ENCODE results near the gene KRTAP4-9. TPM values are rescaled to one million over a fixed set of nuclear protein-coding genes. Genes with fewer than 3 reads are reported as not detected.
"Not testable (repeated sequence)": the region's sequence is repeated elsewhere in the genome, so short reads cannot be mapped to it uniquely, and the experiment has no call there.

KRTAP4-9 gene
- total RNA-seq, 1 experiment from 2014 or later: not detected

- not testable (repeated sequence) for H4K20me1 ChIP-seq (ENCODE audit: insufficient read depth, low read depth, low read length); H3K4me1 ChIP-seq (ENCODE audit: low read length); H3K36me3 ChIP-seq (ENCODE audit: insufficient read depth, low read length); H2AFZ ChIP-seq (ENCODE audit: low read length); H3K9me2 ChIP-seq (replicated peaks; ENCODE audit: insufficient read depth, low read length); H3K4me3 ChIP-seq (ENCODE audit: low read length); H3K27ac ChIP-seq (ENCODE audit: low read length); H3K79me2 ChIP-seq (ENCODE audit: low read length); DNase-seq; H3K9me3 ChIP-seq (ENCODE audit: low read length); H3K4me2 ChIP-seq (ENCODE audit: low read depth, low read length, poor library complexity, severe bottlenecking); H3K27me3 ChIP-seq (ENCODE audit: low read length); H3K9ac ChIP-seq (ENCODE audit: low read length)
These were observed 40.0 kb upstream of the KRTAP4-9 start for GRCh38 chr17:41065016-41065689.

- Histone ChIP-seq H3K4me2 (ENCODE audit: low read depth, low read length, poor library complexity, severe bottlenecking) (no peak within 1 kb of the TSS), H3K79me2 (ENCODE audit: low read length) (no peaks in the 10 kb centered on the region), H4K20me1 (ENCODE audit: insufficient read depth, low read depth, low read length) (no peaks in the 10 kb centered on the region), H2AFZ (ENCODE audit: low read length) (no peak within 1 kb of the TSS), H3K27me3 (ENCODE audit: low read length) (no peaks in the 10 kb centered on the region), H3K9me3 (ENCODE audit: low read length) (no peaks in the 10 kb centered on the region), H3K4me3 (ENCODE audit: low read length) (no peak within 1 kb of the TSS), H3K4me1 (ENCODE audit: low read length) (no peaks in the 10 kb centered on the region), H3K9me2 (replicated peaks; ENCODE audit: insufficient read depth, low read length) (no peaks in the 10 kb centered on the region), H3K27ac (ENCODE audit: low read length) (no peak within 1 kb of the TSS), H3K9ac (ENCODE audit: low read length) (no peak within 1 kb of the TSS), H3K36me3 (ENCODE audit: insufficient read depth, low read length) (no peaks in the 10 kb centered on the region)
- DNase-seq: no peak
These were observed 39.2 kb upstream of the KRTAP4-9 start, which contains the start of gene KRTAP2-4 for GRCh38 chr17:41065829-41066624. KRTAP2-4 (minus strand) TSS chr17:41065879; CDS start chr17:41065845, 34 bp downstream.

- Histone ChIP-seq H3K27ac (ENCODE audit: low read length) (no peak overlapping the region), H3K4me1 (ENCODE audit: low read length) (no peaks in the 10 kb centered on the region), H3K4me2 (ENCODE audit: low read depth, low read length, poor library complexity, severe bottlenecking) (no peak overlapping the region), H3K79me2 (ENCODE audit: low read length) (no peaks in the 10 kb centered on the region), H3K36me3 (ENCODE audit: insufficient read depth, low read length) (no peaks in the 10 kb centered on the region), H4K20me1 (ENCODE audit: insufficient read depth, low read depth, low read length) (no peaks in the 10 kb centered on the region), H2AFZ (ENCODE audit: low read length) (no peak overlapping the region), H3K27me3 (ENCODE audit: low read length) (no peaks in the 10 kb centered on the region), H3K4me3 (ENCODE audit: low read length) (no peak overlapping the region), H3K9ac (ENCODE audit: low read length) (no peak overlapping the region), H3K9me3 (ENCODE audit: low read length) (no peaks in the 10 kb centered on the region), H3K9me2 (replicated peaks; ENCODE audit: insufficient read depth, low read length) (no peaks in the 10 kb centered on the region)
- no peak for DNase-seq
These were observed 37.9 kb upstream of the KRTAP4-9 start for GRCh38 chr17:41067281-41067680.

- Histone ChIP-seq H3K4me2 (ENCODE audit: low read depth, low read length, poor library complexity, severe bottlenecking) (no peak overlapping the region), H3K4me3 (ENCODE audit: low read length) (no peak overlapping the region)
These were observed 36.2 kb upstream of the KRTAP4-9 start for GRCh38 chr17:41069031-41069430.

GRCh38 chr17:41071606-41072360 lies 33.4 kb upstream of the KRTAP4-9 start:
- H3K27me3 ChIP-seq (ENCODE audit: low read length): no peaks in the 10 kb centered on the region
- H3K27ac ChIP-seq (ENCODE audit: low read length): no peak overlapping the region
- no peak overlapping the region for H3K9ac ChIP-seq (ENCODE audit: low read length)
- no peaks in the 10 kb centered on the region for H3K4me1 ChIP-seq (ENCODE audit: low read length)
- H3K9me2 ChIP-seq (replicated peaks; ENCODE audit: insufficient read depth, low read length): no peaks in the 10 kb centered on the region
- H3K36me3 ChIP-seq (ENCODE audit: insufficient read depth, low read length): no peaks in the 10 kb centered on the region
- no peaks in the 10 kb centered on the region for H3K9me3 ChIP-seq (ENCODE audit: low read length)
- H3K4me2 ChIP-seq (ENCODE audit: low read depth, low read length, poor library complexity, severe bottlenecking): no peak overlapping the region
- no peak for DNase-seq
- no peak overlapping the region for H3K4me3 ChIP-seq (ENCODE audit: low read length)
- H4K20me1 ChIP-seq (ENCODE audit: insufficient read depth, low read depth, low read length): no peaks in the 10 kb centered on the region
- no peak overlapping the region for H2AFZ ChIP-seq (ENCODE audit: low read length)
- no peaks in the 10 kb centered on the region for H3K79me2 ChIP-seq (ENCODE audit: low read length)

More at GRCh38 chr17:41069031-41069430, 36.2 kb upstream of the KRTAP4-9 start:
- Histone ChIP-seq H4K20me1 (ENCODE audit: insufficient read depth, low read depth, low read length) (no peaks in the 10 kb centered on the region), H3K36me3 (ENCODE audit: insufficient read depth, low read length) (no peaks in the 10 kb centered on the region), H3K27me3 (ENCODE audit: low read length) (no peaks in the 10 kb centered on the region), H3K79me2 (ENCODE audit: low read length) (no peaks in the 10 kb centered on the region), H3K4me1 (ENCODE audit: low read length) (no peaks in the 10 kb centered on the region), H3K9ac (ENCODE audit: low read length) (no peak overlapping the region), H2AFZ (ENCODE audit: low read length) (no peak overlapping the region), H3K27ac (ENCODE audit: low read length) (no peak overlapping the region), H3K9me3 (ENCODE audit: low read length) (no peaks in the 10 kb centered on the region), H3K9me2 (replicated peaks; ENCODE audit: insufficient read depth, low read length) (no peaks in the 10 kb centered on the region)
- no peak for DNase-seq

GRCh38 chr17:41073676-41074075 lies 31.5 kb upstream of the KRTAP4-9 start:
- Histone ChIP-seq H3K79me2 (ENCODE audit: low read length) (no peaks in the 10 kb centered on the region), H2AFZ (ENCODE audit: low read length) (no peak overlapping the region), H3K9ac (ENCODE audit: low read length) (no peak overlapping the region), H4K20me1 (ENCODE audit: insufficient read depth, low read depth, low read length) (no peaks in the 10 kb centered on the region), H3K36me3 (ENCODE audit: insufficient read depth, low read length) (no peaks in the 10 kb centered on the region), H3K27me3 (ENCODE audit: low read length) (no peaks in the 10 kb centered on the region), H3K9me3 (ENCODE audit: low read length) (no peaks in the 10 kb centered on the region), H3K4me3 (ENCODE audit: low read length) (no peak overlapping the region), H3K4me1 (ENCODE audit: low read length) (no peaks in the 10 kb centered on the region), H3K27ac (ENCODE audit: low read length) (no peak overlapping the region), H3K9me2 (replicated peaks; ENCODE audit: insufficient read depth, low read length) (no peaks in the 10 kb centered on the region), H3K4me2 (ENCODE audit: low read depth, low read length, poor library complexity, severe bottlenecking) (no peak overlapping the region)
- DNase-seq: no peak

GRCh38 chr17:41076788-41077187 lies 28.4 kb upstream of the KRTAP4-9 start:
- H3K9ac ChIP-seq (ENCODE audit: low read length): no peak overlapping the region
- no peaks in the 10 kb centered on the region for H3K9me3 ChIP-seq (ENCODE audit: low read length)
- no peaks in the 10 kb centered on the region for H3K27me3 ChIP-seq (ENCODE audit: low read length)
- H4K20me1 ChIP-seq (ENCODE audit: insufficient read depth, low read depth, low read length): no peaks in the 10 kb centered on the region
- H2AFZ ChIP-seq (ENCODE audit: low read length): no peak overlapping the region
- no peak overlapping the region for H3K27ac ChIP-seq (ENCODE audit: low read length)
- no peak for DNase-seq
- H3K79me2 ChIP-seq (ENCODE audit: low read length): no peaks in the 10 kb centered on the region
- H3K9me2 ChIP-seq (replicated peaks; ENCODE audit: insufficient read depth, low read length): no peaks in the 10 kb centered on the region
- H3K4me1 ChIP-seq (ENCODE audit: low read length): no peaks in the 10 kb centered on the region
- no peak overlapping the region for H3K4me3 ChIP-seq (ENCODE audit: low read length)
- H3K36me3 ChIP-seq (ENCODE audit: insufficient read depth, low read length): no peaks in the 10 kb centered on the region
- no peak overlapping the region for H3K4me2 ChIP-seq (ENCODE audit: low read depth, low read length, poor library complexity, severe bottlenecking)

- Histone ChIP-seq H3K9ac (ENCODE audit: low read length) (no peak overlapping the region), H3K4me1 (ENCODE audit: low read length) (no peaks in the 10 kb centered on the region), H3K9me2 (replicated peaks; ENCODE audit: insufficient read depth, low read length) (no peaks in the 10 kb centered on the region), H3K27ac (ENCODE audit: low read length) (no peak overlapping the region), H3K4me3 (ENCODE audit: low read length) (no peak overlapping the region), H3K27me3 (ENCODE audit: low read length) (no peaks in the 10 kb centered on the region), H3K79me2 (ENCODE audit: low read length) (no peaks in the 10 kb centered on the region), H4K20me1 (ENCODE audit: insufficient read depth, low read depth, low read length) (no peaks in the 10 kb centered on the region), H3K9me3 (ENCODE audit: low read length) (no peaks in the 10 kb centered on the region), H3K4me2 (ENCODE audit: low read depth, low read length, poor library complexity, severe bottlenecking) (no peak overlapping the region), H2AFZ (ENCODE audit: low read length) (no peak overlapping the region), H3K36me3 (ENCODE audit: insufficient read depth, low read length) (no peaks in the 10 kb centered on the region)
- no peak for DNase-seq
These were observed 22.6 kb upstream of the KRTAP4-9 start for GRCh38 chr17:41082626-41083025.

All from Karpas-422 (cell line).